Spleen (tissue), 7 donors: Measurements from ENCODE around the gene CHST2.

Experiments used
- POLR2A ChIP-seq, 3 donors: fragments of 450-650 bp; IDR thresholded peaks; one replicate each; pipeline ENCODE4 v1.5.1; 2017; ENCODE audit warnings: antibody characterized with exemption in 3 of 3, mild to moderate bottlenecking in 1 of 3
- TF ChIP-seq, protein P1 (sequence below), 11 experiments: fragments of 200-600 bp in 7 of 11; fragments of 450-650 bp in 4 of 11; sonication (generic) in 4 of 11; IDR thresholded peaks in 8 of 11; conservative IDR thresholded peaks in 3 of 11; 1 replicate in 7 of 11; 2 replicates in 4 of 11; pipeline versions ENCODE4 v1.4.0 to v1.8.0; 2016 to 2021; ENCODE audit warnings: antibody characterized with exemption in 11 of 11, inconsistent platforms in 4 of 11, mild to moderate bottlenecking in 1 of 11
- donor health status: DM: no; HTN: no; CAD: no; lungs with moderate emphysema.
- donor health status: DM: no; HTN: no; CAD: no.
- donor health status: DM: no; HTN: no; CAD: no.

DNA sequence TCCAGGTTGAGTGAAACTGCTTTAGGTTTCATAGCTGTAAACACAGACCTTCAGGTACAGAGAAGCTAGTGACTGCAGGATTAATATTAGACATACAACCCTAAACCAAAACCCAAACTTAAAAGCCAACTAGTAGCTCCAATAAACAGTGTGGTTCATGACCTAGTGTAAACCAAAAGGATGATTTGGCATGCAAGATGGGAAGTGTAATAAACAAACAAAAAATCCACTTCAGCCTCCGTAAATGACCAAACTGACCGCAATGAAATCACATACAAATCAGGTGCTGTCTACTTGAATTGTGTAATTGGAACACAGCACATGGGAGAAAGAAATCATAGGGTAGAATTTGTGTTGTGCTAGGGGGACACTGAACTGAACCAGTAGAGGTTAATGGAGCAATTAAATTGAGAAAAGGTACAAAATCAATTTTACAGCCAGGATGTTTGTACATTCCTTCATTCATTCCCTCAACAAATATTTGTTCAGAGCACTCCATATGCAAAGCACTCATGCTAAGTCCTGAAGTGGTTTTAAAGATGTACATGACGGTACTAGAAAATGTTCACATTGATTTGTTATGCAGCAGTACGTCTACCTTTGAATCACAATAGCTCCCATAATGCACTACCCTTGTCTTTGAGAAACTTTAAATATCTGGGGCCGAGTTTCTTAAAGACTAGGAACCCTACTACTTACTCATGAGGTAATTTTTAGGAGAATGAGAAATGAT is 21.4 kb upstream of the CHST2 start:
- no peak for TF ChIP-seq POLR2A (IDR thresholded peaks at IDR 0.05)
- TF ChIP-seq, protein P1, sequence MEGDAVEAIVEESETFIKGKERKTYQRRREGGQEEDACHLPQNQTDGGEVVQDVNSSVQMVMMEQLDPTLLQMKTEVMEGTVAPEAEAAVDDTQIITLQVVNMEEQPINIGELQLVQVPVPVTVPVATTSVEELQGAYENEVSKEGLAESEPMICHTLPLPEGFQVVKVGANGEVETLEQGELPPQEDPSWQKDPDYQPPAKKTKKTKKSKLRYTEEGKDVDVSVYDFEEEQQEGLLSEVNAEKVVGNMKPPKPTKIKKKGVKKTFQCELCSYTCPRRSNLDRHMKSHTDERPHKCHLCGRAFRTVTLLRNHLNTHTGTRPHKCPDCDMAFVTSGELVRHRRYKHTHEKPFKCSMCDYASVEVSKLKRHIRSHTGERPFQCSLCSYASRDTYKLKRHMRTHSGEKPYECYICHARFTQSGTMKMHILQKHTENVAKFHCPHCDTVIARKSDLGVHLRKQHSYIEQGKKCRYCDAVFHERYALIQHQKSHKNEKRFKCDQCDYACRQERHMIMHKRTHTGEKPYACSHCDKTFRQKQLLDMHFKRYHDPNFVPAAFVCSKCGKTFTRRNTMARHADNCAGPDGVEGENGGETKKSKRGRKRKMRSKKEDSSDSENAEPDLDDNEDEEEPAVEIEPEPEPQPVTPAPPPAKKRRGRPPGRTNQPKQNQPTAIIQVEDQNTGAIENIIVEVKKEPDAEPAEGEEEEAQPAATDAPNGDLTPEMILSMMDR (IDR thresholded peaks at IDR 0.05 in 8 of 11, conservative IDR thresholded peaks at IDR 0.05 in 3 of 11) = no peak
